ENCODE results near the gene DDO.

DNA sequence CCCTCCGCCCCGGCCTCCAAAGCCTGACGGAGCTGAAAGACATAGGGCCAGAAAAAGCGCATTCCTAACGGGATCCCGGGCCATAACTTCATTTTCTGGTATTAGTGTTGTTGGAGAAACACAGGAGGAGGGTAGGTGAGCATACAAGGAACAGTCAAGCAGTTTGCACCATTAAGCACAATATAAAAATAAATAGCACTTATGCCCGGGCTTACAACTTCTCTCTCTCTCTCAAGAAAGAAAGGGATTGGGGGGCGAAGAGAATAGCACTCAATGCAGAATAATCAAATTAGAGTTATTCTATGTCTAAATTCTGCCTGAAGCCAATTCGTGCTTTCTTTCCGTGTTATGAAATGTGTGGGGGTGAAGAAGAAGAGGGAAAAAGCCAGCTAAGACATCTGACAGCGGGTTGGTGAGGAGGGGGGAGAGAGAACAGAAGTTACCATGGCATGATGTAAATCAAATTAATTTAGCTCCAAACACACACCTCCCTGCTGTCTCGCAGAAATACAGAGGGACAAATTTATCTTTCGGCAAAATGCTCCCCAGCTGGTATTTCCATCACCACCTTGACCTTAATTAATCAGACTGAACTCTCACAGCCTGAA is 56.7 kb downstream of the DDO start:
- TF ChIP-seq EZH2 (IDR thresholded peaks at IDR 0.05; ENCODE audit: insufficient read depth, poor library complexity, severe bottlenecking) (peak; percentile 91), EZH2phosphoT487 (IDR thresholded peaks at IDR 0.05; ENCODE audit: insufficient read depth, low read depth) (0 out of 2 replicates have a peak, but pooled peaks have one; percentile 35)

Data from GM23248 (cell line).